ENCODE data around the gene UQCRC2.

The UQCRC2 gene

GRCh38 chr16:21984062-21984461 lies 30.9 kb downstream of the UQCRC2 start:
- Histone ChIP-seq H3K4me1 (ENCODE audit: insufficient read depth, low read length) (no peaks in the 10 kb centered on the region), H3K9ac (ENCODE audit: low read length) (no peak overlapping the region), H3K4me3 (ENCODE audit: low read depth in 1 of 2, low read length in 2 of 2) (no peak overlapping the region), H3K36me3 (ENCODE audit: insufficient read depth, low read length) (peaks cover 52% of the 10 kb centered on the region), H3K9me3 (ENCODE audit: low read length) (no peaks in the 10 kb centered on the region), H3K27me3 (ENCODE audit: control insufficient read depth in 1 of 2, insufficient read depth in 2 of 2, low read length in 2 of 2) (no peaks in the 10 kb centered on the region), H3K27ac (ENCODE audit: low read depth, low read length) (no peak overlapping the region)

- no peaks in the 10 kb centered on the region for H3K27me3 ChIP-seq (ENCODE audit: control insufficient read depth in 1 of 2, insufficient read depth in 2 of 2, low read length in 2 of 2)
- no peak overlapping the region for H3K9ac ChIP-seq (ENCODE audit: low read length)
- H3K27ac ChIP-seq (ENCODE audit: low read depth, low read length): no peak overlapping the region
- no peaks in the 10 kb centered on the region for H3K4me1 ChIP-seq (ENCODE audit: insufficient read depth, low read length)
- peaks cover 37% of the 10 kb centered on the region for H3K36me3 ChIP-seq (ENCODE audit: insufficient read depth, low read length)
- H3K9me3 ChIP-seq (ENCODE audit: low read length): no peaks in the 10 kb centered on the region
- no peak overlapping the region for H3K4me3 ChIP-seq (ENCODE audit: low read depth in 1 of 2, low read length in 2 of 2)
Observed at GRCh38 chr16:21985524-21985923, 32.4 kb downstream of the UQCRC2 start.

- H3K9me3 ChIP-seq (ENCODE audit: low read length): no peaks in the 10 kb centered on the region
- H3K4me1 ChIP-seq (ENCODE audit: insufficient read depth, low read length): no peaks in the 10 kb centered on the region
- peaks cover 28% of the 10 kb centered on the region for H3K36me3 ChIP-seq (ENCODE audit: insufficient read depth, low read length)
- no peak overlapping the region for H3K27ac ChIP-seq (ENCODE audit: low read depth, low read length)
- H3K27me3 ChIP-seq (ENCODE audit: control insufficient read depth in 1 of 2, insufficient read depth in 2 of 2, low read length in 2 of 2): no peaks in the 10 kb centered on the region
- H3K4me3 ChIP-seq (ENCODE audit: low read depth in 1 of 2, low read length in 2 of 2): no peak overlapping the region
- H3K9ac ChIP-seq (ENCODE audit: low read length): no peak overlapping the region
Observed at GRCh38 chr16:21986692-21987246, 33.6 kb downstream of the UQCRC2 start.

DNA sequence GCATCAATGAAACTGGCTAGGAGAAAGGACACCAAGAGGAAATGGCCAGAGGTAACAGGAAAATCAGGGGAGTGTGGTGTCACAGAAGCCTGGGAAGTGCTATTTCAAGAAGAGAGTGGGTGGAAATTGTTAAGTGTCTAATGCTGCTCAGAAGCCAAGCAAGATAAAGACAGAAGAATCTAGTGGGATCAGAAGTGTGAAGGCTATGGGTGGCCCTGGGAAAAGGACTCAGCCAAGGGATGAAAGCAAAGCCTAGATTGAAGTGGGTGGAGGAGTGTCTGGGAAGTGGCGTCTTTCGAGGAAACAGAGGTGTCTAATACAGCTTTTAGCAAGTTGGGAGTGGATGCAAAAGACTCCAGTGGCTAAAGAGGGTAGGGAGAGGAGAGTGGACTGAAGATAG lies 34.3 kb downstream of the UQCRC2 start:
- H3K4me3 ChIP-seq (ENCODE audit: low read depth in 1 of 2, low read length in 2 of 2): no peak overlapping the region
- H3K36me3 ChIP-seq (ENCODE audit: insufficient read depth, low read length): peaks cover 23% of the 10 kb centered on the region
- H3K4me1 ChIP-seq (ENCODE audit: insufficient read depth, low read length): no peaks in the 10 kb centered on the region
- H3K9ac ChIP-seq (ENCODE audit: low read length): no peak overlapping the region
- H3K27me3 ChIP-seq (ENCODE audit: control insufficient read depth in 1 of 2, insufficient read depth in 2 of 2, low read length in 2 of 2): no peaks in the 10 kb centered on the region
- H3K9me3 ChIP-seq (ENCODE audit: low read length): no peaks in the 10 kb centered on the region
- no peak overlapping the region for H3K27ac ChIP-seq (ENCODE audit: low read depth, low read length)

DNA sequence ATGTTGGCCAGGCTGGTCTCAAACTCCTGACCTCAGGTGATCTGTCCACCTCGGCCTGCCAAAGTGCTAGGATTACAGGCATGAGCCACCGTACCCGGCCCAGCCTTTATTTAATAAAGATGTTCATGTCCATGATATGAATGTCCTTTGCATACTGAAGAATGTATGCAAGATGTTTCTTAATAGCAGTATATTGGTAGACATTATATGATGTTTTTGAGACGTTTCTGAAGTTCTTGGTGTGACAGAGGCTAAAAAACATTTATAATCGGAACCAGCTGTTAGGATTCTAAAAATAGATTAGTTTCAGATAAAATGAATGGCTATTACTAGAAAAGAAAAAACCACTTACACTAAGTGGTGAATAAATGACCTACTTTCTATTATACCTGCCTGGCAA lies 36.0 kb downstream of the UQCRC2 start:
- Histone ChIP-seq H3K27ac (ENCODE audit: low read depth, low read length) (no peak overlapping the region), H3K4me1 (ENCODE audit: insufficient read depth, low read length) (no peaks in the 10 kb centered on the region), H3K9me3 (ENCODE audit: low read length) (no peaks in the 10 kb centered on the region), H3K27me3 (ENCODE audit: control insufficient read depth in 1 of 2, insufficient read depth in 2 of 2, low read length in 2 of 2) (no peaks in the 10 kb centered on the region), H3K9ac (ENCODE audit: low read length) (no peak overlapping the region), H3K36me3 (ENCODE audit: insufficient read depth, low read length) (peaks cover 8% of the 10 kb centered on the region), H3K4me3 (ENCODE audit: low read depth in 1 of 2, low read length in 2 of 2) (no peak overlapping the region)

DNA sequence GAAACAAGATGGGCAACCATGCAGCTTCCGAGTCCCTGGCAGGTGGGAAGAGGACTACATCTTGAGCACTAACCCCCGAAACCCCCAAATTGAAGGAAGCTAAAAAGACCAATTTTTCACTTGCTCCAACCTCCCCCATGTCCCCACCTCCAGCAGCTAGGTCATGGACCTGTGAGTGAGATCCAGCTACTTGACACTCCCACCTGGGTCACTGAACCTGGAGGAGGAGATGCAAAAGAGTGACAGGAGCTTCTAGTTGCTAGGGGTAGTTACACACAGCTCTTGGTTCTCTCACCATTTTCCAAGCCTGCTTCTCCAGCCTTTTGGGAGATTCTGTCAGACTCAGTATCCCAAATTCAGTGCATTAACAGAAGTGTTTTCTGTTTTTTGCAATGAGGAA lies 36.6 kb downstream of the UQCRC2 start:
- Histone ChIP-seq H3K27me3 (ENCODE audit: control insufficient read depth in 1 of 2, insufficient read depth in 2 of 2, low read length in 2 of 2) (no peaks in the 10 kb centered on the region), H3K9ac (ENCODE audit: low read length) (no peak overlapping the region), H3K36me3 (ENCODE audit: insufficient read depth, low read length) (peaks cover 2% of the 10 kb centered on the region), H3K4me1 (ENCODE audit: insufficient read depth, low read length) (no peaks in the 10 kb centered on the region), H3K9me3 (ENCODE audit: low read length) (no peaks in the 10 kb centered on the region), H3K4me3 (ENCODE audit: low read depth in 1 of 2, low read length in 2 of 2) (no peak overlapping the region), H3K27ac (ENCODE audit: low read depth, low read length) (no peak overlapping the region)

GRCh38 chr16:21990381-21990944 lies 37.3 kb downstream of the UQCRC2 start:
- Histone ChIP-seq H3K9me3 (ENCODE audit: low read length) (no peaks in the 10 kb centered on the region), H3K36me3 (ENCODE audit: insufficient read depth, low read length) (no peaks in the 10 kb centered on the region), H3K4me3 (ENCODE audit: low read depth in 1 of 2, low read length in 2 of 2) (peak overlapping the region in 1 of 2 donors; percentile 4), H3K9ac (ENCODE audit: low read length) (no peak overlapping the region), H3K27me3 (ENCODE audit: control insufficient read depth in 1 of 2, insufficient read depth in 2 of 2, low read length in 2 of 2) (no peaks in the 10 kb centered on the region), H3K4me1 (ENCODE audit: insufficient read depth, low read length) (no peaks in the 10 kb centered on the region), H3K27ac (ENCODE audit: low read depth, low read length) (no peak overlapping the region)

GRCh38 chr16:21991621-21992020 lies 38.5 kb downstream of the UQCRC2 start:
- H3K27ac ChIP-seq (ENCODE audit: low read depth, low read length): no peak overlapping the region
- no peaks in the 10 kb centered on the region for H3K36me3 ChIP-seq (ENCODE audit: insufficient read depth, low read length)
- H3K4me3 ChIP-seq (ENCODE audit: low read depth in 1 of 2, low read length in 2 of 2): no peak overlapping the region
- no peaks in the 10 kb centered on the region for H3K9me3 ChIP-seq (ENCODE audit: low read length)
- H3K4me1 ChIP-seq (ENCODE audit: insufficient read depth, low read length): no peaks in the 10 kb centered on the region
- no peak overlapping the region for H3K9ac ChIP-seq (ENCODE audit: low read length)
- no peaks in the 10 kb centered on the region for H3K27me3 ChIP-seq (ENCODE audit: control insufficient read depth in 1 of 2, insufficient read depth in 2 of 2, low read length in 2 of 2)

DNA sequence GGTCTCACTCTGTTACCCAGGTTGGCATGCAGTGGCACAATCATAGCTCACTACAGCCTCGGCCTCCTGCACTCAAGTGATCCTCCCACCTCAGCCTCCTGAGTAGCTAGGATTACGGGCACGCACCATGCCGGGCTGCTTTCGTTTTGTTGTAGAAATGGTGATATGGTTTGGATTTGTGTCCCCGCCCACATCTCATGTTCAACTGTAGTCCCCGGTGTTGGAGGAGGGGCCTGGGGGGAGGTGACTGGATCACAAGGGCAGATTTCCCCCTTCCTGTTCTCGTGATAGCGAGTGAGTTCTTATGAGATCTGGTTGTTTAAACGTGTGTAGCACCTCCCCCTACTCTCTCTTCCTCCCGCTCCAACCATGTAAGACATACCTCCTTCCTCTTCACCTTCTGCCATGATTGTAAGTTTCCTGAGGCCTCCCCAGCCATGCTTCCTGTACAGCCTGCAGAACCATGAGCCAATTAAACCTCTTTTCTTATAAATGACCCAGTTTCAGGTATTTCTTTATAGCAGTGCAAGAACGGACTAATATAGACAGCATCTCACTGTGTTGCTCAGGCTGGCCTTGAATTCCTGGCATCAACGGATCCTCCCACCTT lies 41.8 kb downstream of the UQCRC2 start:
- Histone ChIP-seq H3K27ac (ENCODE audit: low read depth, low read length) (no peak overlapping the region), H3K36me3 (ENCODE audit: insufficient read depth, low read length) (no peaks in the 10 kb centered on the region), H3K4me3 (ENCODE audit: low read depth in 1 of 2, low read length in 2 of 2) (no peak overlapping the region), H3K27me3 (ENCODE audit: control insufficient read depth in 1 of 2, insufficient read depth in 2 of 2, low read length in 2 of 2) (no peaks in the 10 kb centered on the region), H3K9me3 (ENCODE audit: low read length) (no peaks in the 10 kb centered on the region), H3K4me1 (ENCODE audit: insufficient read depth, low read length) (no peaks in the 10 kb centered on the region), H3K9ac (ENCODE audit: low read length) (no peak overlapping the region)

DNA sequence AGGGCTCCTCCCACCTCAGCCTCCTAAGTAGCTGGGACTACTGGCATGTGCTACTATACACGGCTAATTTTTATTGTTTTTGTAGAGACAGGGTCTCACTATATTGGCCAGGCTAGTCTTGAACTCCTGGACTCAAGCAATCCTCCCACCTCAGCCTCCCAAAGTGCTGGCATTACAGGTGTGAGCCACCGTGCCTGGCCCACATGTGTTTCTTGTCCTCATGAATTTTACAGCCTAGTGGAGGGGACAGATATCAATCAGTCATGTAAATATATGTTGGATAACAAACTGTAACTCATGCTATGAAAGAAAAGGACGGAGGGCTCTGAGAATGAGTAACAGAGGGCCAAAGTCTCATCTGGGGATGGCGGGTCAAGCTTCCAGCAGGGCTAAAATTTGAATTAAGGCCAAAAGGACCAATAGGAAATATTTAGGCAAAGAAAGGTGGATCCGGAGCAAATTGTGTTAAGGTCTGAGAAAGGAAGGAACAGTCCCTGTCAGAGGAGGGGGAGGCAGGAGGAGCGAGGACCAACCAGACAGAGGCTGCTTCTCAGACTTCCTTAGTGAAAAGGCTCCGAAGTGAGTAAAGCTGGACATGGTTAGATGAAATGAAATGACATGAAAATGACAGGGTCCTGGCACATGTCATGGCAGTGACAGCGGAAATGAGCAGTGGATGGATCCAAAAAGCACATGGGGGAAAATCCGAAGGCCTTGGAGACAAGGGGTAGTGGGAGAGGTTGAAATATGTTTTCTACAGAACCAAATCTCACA lies 43.9 kb downstream of the UQCRC2 start:
- Histone ChIP-seq H3K27ac (ENCODE audit: low read depth, low read length) (no peak overlapping the region), H3K27me3 (ENCODE audit: control insufficient read depth in 1 of 2, insufficient read depth in 2 of 2, low read length in 2 of 2) (no peaks in the 10 kb centered on the region), H3K4me3 (ENCODE audit: low read depth in 1 of 2, low read length in 2 of 2) (no peak overlapping the region), H3K9me3 (ENCODE audit: low read length) (no peaks in the 10 kb centered on the region), H3K4me1 (ENCODE audit: insufficient read depth, low read length) (peaks cover 7% of the 10 kb centered on the region), H3K36me3 (ENCODE audit: insufficient read depth, low read length) (no peaks in the 10 kb centered on the region), H3K9ac (ENCODE audit: low read length) (no peak overlapping the region)

DNA sequence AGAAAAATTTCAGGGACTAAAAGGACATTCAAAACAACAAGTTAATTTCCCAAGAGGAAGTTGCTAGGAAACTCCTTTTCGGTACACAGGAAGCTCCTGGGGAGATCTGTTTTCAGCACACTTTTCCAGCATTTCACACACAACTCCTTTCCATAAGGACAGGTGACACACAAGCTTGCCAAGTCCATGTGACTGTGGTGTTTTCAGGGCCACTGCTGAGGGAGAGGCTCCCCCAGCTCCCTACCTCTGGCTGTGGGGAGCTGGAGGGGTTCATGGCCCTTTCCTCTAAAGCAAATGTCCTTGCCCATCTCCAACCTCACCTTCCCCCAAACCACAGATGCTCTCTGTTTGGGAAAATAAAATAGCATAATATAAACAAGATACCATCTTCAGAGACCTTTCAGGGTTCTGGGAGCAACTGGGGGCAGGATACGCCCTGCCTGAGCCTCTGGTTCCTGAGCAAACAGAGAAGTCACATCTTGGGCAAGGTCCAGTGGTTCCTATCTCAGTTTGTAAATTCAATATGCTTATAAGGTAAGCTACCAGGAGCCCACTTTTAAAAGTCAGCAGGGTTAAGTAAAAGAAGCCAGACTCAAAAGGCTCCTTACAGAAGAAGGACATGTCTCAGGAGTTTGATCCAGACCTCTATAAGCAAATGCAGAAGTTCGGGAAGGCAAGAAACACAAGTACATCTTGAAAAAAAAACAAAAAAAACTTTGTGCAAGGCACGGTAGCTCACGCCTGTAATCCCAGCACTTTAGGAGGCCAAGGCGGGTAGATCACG lies 44.7 kb downstream of the UQCRC2 start:
- peaks cover 7% of the 10 kb centered on the region for H3K4me1 ChIP-seq (ENCODE audit: insufficient read depth, low read length)
- no peak overlapping the region for H3K4me3 ChIP-seq (ENCODE audit: low read depth in 1 of 2, low read length in 2 of 2)
- H3K9ac ChIP-seq (ENCODE audit: low read length): no peak overlapping the region
- no peaks in the 10 kb centered on the region for H3K9me3 ChIP-seq (ENCODE audit: low read length)
- no peak overlapping the region for H3K27ac ChIP-seq (ENCODE audit: low read depth, low read length)
- H3K27me3 ChIP-seq (ENCODE audit: control insufficient read depth in 1 of 2, insufficient read depth in 2 of 2, low read length in 2 of 2): no peaks in the 10 kb centered on the region
- H3K36me3 ChIP-seq (ENCODE audit: insufficient read depth, low read length): no peaks in the 10 kb centered on the region

All from muscle layer of colon (tissue), 2 donors.